Astrocyte (in vitro differentiated cells and primary cell): Measurements from ENCODE around the gene KLRG1. TPM values are rescaled to one million over a fixed set of nuclear protein-coding genes. Genes with fewer than 3 reads are reported as not detected.

Experiments
- DNase-seq: peaks from one replicate; pipeline ENCODE4 v3.0.0-alpha.2; 2010; ENCODE audit warnings: low read depth
- FAIRE-seq: peaks from 2 replicates; lab custom pipeline; 2011; peaks lifted over from hg19 to GRCh38; lab: Jason Lieb, UNC
- H2AFZ ChIP-seq: 2 replicates; pipeline ENCODE4 v1.6.0; 2012; ENCODE audit warnings: low read depth, low read length, inconsistent platforms
- H3K27ac ChIP-seq: 2 replicates; pipeline ENCODE4 v1.5.1; 2011; ENCODE audit warnings: low read depth, low read length, inconsistent platforms
- H3K27me3 ChIP-seq: 2 replicates; pipeline ENCODE4 v1.6.0; 2011; ENCODE audit warnings: low read length, inconsistent platforms; ENCODE audit not compliant: insufficient read depth
- H3K36me3 ChIP-seq: 2 replicates; pipeline ENCODE4 v1.5.1; 2011; ENCODE audit warnings: low read length, inconsistent platforms; ENCODE audit not compliant: insufficient read depth
- H3K4me1 ChIP-seq: 2 replicates; pipeline ENCODE4 v1.5.1; 2011; ENCODE audit warnings: low read length, inconsistent platforms; ENCODE audit not compliant: insufficient read depth
- H3K4me2 ChIP-seq: 2 replicates; pipeline ENCODE4 v1.6.0; 2012; ENCODE audit warnings: low read length, inconsistent platforms
- H3K4me3 ChIP-seq: 2 replicates; pipeline ENCODE4 v1.5.1; 2011; ENCODE audit warnings: low read depth, mild to moderate bottlenecking, low read length, inconsistent platforms; ENCODE audit not compliant: insufficient read depth
- H3K79me2 ChIP-seq: 2 replicates; pipeline ENCODE4 v1.6.0; 2012; ENCODE audit warnings: mild to moderate bottlenecking, low read length, inconsistent platforms; ENCODE audit not compliant: insufficient read depth
- H3K9ac ChIP-seq: 2 replicates; pipeline ENCODE4 v1.6.0; 2012; ENCODE audit warnings: mild to moderate bottlenecking, low read length, inconsistent platforms
- H3K9me3 ChIP-seq: 2 replicates; pipeline ENCODE4 v1.5.1; 2012; ENCODE audit warnings: low read depth, mild to moderate bottlenecking, low read length, inconsistent platforms; ENCODE audit not compliant: insufficient read depth
- H4K20me1 ChIP-seq: 2 replicates; pipeline ENCODE4 v1.6.0; 2012; ENCODE audit warnings: low read length, inconsistent platforms; ENCODE audit not compliant: insufficient read depth
- H3K27ac Mint-ChIP-seq: one replicate; pipeline ENCODE4 v1.8.0; 2021; ENCODE audit warnings: mild to moderate bottlenecking, mixed read lengths; ENCODE audit not compliant: unreplicated experiment
- H3K27me3 Mint-ChIP-seq: one replicate; pipeline ENCODE4 v1.8.0; 2021; ENCODE audit warnings: low read depth, mixed read lengths; ENCODE audit not compliant: unreplicated experiment
- H3K36me3 Mint-ChIP-seq: one replicate; pipeline ENCODE4 v1.8.0; 2021; ENCODE audit warnings: low read depth, mixed read lengths; ENCODE audit not compliant: unreplicated experiment
- H3K4me1 Mint-ChIP-seq: one replicate; pipeline ENCODE4 v1.8.0; 2021; ENCODE audit warnings: low read depth, mixed read lengths; ENCODE audit not compliant: unreplicated experiment
- H3K4me3 Mint-ChIP-seq: one replicate; pipeline ENCODE4 v1.8.0; 2021; ENCODE audit warnings: mild to moderate bottlenecking, moderate library complexity, mixed read lengths; ENCODE audit not compliant: unreplicated experiment
- H3K9me3 Mint-ChIP-seq: one replicate; pipeline ENCODE4 v1.8.0; 2021; ENCODE audit warnings: mild to moderate bottlenecking, mixed read lengths; ENCODE audit not compliant: unreplicated experiment
- EZH2 ChIP-seq: IDR thresholded peaks from 2 replicates; pipeline ENCODE4 v1.6.1; 2012; ENCODE audit warnings: mild to moderate bottlenecking, low read length, inconsistent platforms; ENCODE audit not compliant: insufficient read depth
- total RNA-seq: library from RNA; stranded (reverse); gene quantifications from 2 replicates; pipeline ENCODE4 v1.2.1, GENCODE V29; 2021
- TF ChIP-seq, protein P1 (sequence below): IDR thresholded peaks from 2 replicates; pipeline ENCODE4 v1.5.1; 2011; ENCODE audit warnings: low read depth, mild to moderate bottlenecking, inconsistent platforms, low read length, moderate library complexity; ENCODE audit not compliant: insufficient read depth

The KLRG1 gene
- total RNA-seq, 1 donor from 2014 or later: 2.2 TPM

DNA sequence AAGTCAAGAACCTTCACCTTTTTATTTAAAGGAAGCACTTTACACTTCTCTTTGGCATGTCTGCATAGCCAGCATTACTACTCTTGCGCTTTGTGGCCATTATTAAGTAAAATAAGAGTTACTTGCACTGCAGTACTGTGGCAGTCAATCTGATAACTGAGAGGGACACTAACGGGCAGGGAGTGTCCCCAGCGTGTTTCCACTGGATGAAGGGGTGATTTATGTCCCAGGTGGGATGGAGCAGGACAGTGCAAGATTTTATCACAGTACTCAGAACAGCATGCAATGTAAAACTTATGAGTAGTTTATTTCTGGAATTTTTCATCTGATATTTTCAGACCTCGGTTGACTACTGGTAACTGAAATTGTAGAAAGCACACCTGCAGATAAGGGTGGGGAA lies 31.8 kb upstream of the KLRG1 start:
- peaks cover 2% of the 10 kb centered on the region for H3K36me3 Mint-ChIP-seq

GRCh38 chr12:8958066-8958465 lies 31.3 kb upstream of the KLRG1 start:
- Histone ChIP-seq H2AFZ (no peak overlapping the region), H3K36me3 (no peaks in the 10 kb centered on the region), H3K4me2 (no peak overlapping the region), H3K27ac (no peak overlapping the region), H3K9me3 (no peaks in the 10 kb centered on the region), H3K79me2 (no peaks in the 10 kb centered on the region), H4K20me1 (no peaks in the 10 kb centered on the region), H3K4me1 (no peaks in the 10 kb centered on the region), H3K9ac (no peak overlapping the region), H3K4me3 (no peak overlapping the region), H3K27me3 (no peaks in the 10 kb centered on the region)
- FAIRE-seq (no peak), DNase-seq (no peak)
- Mint-ChIP-seq H3K27ac (no peak overlapping the region), H3K9me3 (no peaks in the 10 kb centered on the region), H3K27me3 (no peaks in the 10 kb centered on the region), H3K4me1 (no peaks in the 10 kb centered on the region), H3K36me3 (peaks cover 2% of the 10 kb centered on the region), H3K4me3 (no peak overlapping the region)
- no peak for TF ChIP-seq EZH2
- TF ChIP-seq, protein P1, sequence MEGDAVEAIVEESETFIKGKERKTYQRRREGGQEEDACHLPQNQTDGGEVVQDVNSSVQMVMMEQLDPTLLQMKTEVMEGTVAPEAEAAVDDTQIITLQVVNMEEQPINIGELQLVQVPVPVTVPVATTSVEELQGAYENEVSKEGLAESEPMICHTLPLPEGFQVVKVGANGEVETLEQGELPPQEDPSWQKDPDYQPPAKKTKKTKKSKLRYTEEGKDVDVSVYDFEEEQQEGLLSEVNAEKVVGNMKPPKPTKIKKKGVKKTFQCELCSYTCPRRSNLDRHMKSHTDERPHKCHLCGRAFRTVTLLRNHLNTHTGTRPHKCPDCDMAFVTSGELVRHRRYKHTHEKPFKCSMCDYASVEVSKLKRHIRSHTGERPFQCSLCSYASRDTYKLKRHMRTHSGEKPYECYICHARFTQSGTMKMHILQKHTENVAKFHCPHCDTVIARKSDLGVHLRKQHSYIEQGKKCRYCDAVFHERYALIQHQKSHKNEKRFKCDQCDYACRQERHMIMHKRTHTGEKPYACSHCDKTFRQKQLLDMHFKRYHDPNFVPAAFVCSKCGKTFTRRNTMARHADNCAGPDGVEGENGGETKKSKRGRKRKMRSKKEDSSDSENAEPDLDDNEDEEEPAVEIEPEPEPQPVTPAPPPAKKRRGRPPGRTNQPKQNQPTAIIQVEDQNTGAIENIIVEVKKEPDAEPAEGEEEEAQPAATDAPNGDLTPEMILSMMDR: no peak

More for the DNA sequence above, 31.8 kb upstream of the KLRG1 start:
- no peak for DNase-seq
- H3K9me3 ChIP-seq: no peaks in the 10 kb centered on the region
- Mint-ChIP-seq H3K9me3 (no peaks in the 10 kb centered on the region), H3K27ac (no peak overlapping the region), H3K4me1 (no peaks in the 10 kb centered on the region), H3K4me3 (no peak overlapping the region), H3K27me3 (no peaks in the 10 kb centered on the region)
- H3K9ac ChIP-seq: no peak overlapping the region
- no peaks in the 10 kb centered on the region for H3K36me3 ChIP-seq
- FAIRE-seq: no peak
- H3K4me1 ChIP-seq: no peaks in the 10 kb centered on the region
- H3K4me3 ChIP-seq: no peak overlapping the region
- no peaks in the 10 kb centered on the region for H4K20me1 ChIP-seq
- H3K27ac ChIP-seq: no peak overlapping the region
- no peaks in the 10 kb centered on the region for H3K79me2 ChIP-seq
- H2AFZ ChIP-seq: no peak overlapping the region
- no peak overlapping the region for H3K4me2 ChIP-seq
- H3K27me3 ChIP-seq: no peaks in the 10 kb centered on the region
- TF ChIP-seq, protein P1: no peak
- TF ChIP-seq EZH2: no peak

DNA sequence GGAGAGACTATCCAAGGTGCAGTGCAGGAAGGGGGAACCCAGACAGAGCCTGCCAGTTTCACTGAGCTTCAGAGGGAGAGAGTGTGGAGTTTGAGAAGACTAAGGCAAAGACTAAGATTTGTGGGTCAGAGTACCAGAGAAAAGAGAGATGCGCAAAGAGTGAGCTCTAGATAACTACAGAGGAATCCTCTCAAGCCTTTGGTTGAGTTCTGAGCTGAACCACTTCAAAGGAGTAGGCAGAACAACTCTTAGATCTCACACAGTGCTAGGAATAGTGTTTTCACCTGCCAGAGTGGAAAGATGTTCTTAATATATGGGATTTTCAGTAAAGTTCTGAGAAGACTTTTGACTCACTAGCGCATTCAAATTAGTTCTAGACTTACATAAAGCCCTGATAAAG lies 29.2 kb upstream of the KLRG1 start:
- no peak for DNase-seq
- Histone ChIP-seq H3K36me3 (no peaks in the 10 kb centered on the region), H3K27me3 (no peaks in the 10 kb centered on the region), H3K79me2 (no peaks in the 10 kb centered on the region), H3K27ac (no peak overlapping the region), H3K9ac (no peak overlapping the region), H3K4me1 (no peaks in the 10 kb centered on the region), H2AFZ (no peak overlapping the region), H4K20me1 (no peaks in the 10 kb centered on the region), H3K4me3 (no peak overlapping the region), H3K9me3 (no peaks in the 10 kb centered on the region), H3K4me2 (no peak overlapping the region)
- Mint-ChIP-seq H3K9me3 (peaks cover 7% of the 10 kb centered on the region), H3K36me3 (peaks cover 2% of the 10 kb centered on the region), H3K4me1 (no peaks in the 10 kb centered on the region), H3K27me3 (no peaks in the 10 kb centered on the region), H3K27ac (no peak overlapping the region), H3K4me3 (no peak overlapping the region)
- TF ChIP-seq EZH2: no peak
- TF ChIP-seq, protein P1: no peak
- no peak for FAIRE-seq
